HEK293 (cell line): ENCODE results near the gene PCBD2.

Source experiments
- CTCF ChIA-PET: fragments of 350-600 bp; formaldehyde crosslinking; extraction: SDS; loops from one replicate; lab custom pipeline; 2021; ENCODE audit warnings: antibody characterized with exemption; lab: Yijun Ruan, JAX
- POLR2A ChIA-PET: fragments of 300-600 bp; formaldehyde crosslinking; extraction: SDS; loops from one replicate; lab custom pipeline; 2020; ENCODE audit warnings: antibody characterized with exemption, inconsistent platforms; lab: Yijun Ruan, JAX
- H3K27ac ChIP-seq: fragments of 200-500 bp; sonication (Bioruptor generic); 2 replicates; pipeline ENCODE4 v1.5.1; 2014; ENCODE audit warnings: low read depth, low read length, control low read depth, inconsistent platforms; ENCODE audit errors: extremely low read depth
- H3K36me3 ChIP-seq, 2 experiments: fragments of 200-500 bp in 1 of 2; sonication (Bioruptor generic) in 1 of 2; 1 replicate in 1 of 2; 2 replicates in 1 of 2; pipeline ENCODE4 v1.5.1; 2014 to 2017; ENCODE audit warnings: inconsistent platforms in 2 of 2, low read length in 2 of 2; ENCODE audit not compliant: control insufficient read depth in 2 of 2, insufficient read depth in 1 of 2
- H3K4me1 ChIP-seq: fragments of 200-500 bp; sonication (Bioruptor generic); 2 replicates; pipeline ENCODE4 v1.5.1; 2014; ENCODE audit warnings: mild to moderate bottlenecking, low read length, inconsistent platforms; ENCODE audit not compliant: control insufficient read depth, insufficient read depth
- H3K4me3 ChIP-seq: 2 replicates; pipeline ENCODE4 v1.5.1; 2011; ENCODE audit warnings: low read depth, mild to moderate bottlenecking, control low read depth, low read length, moderate library complexity
- H3K9me3 ChIP-seq: fragments of 200-500 bp; sonication (Bioruptor generic); 2 replicates; pipeline ENCODE4 v1.5.1; 2014; ENCODE audit warnings: low read depth, low read length, inconsistent platforms; ENCODE audit not compliant: control insufficient read depth, insufficient read depth
- GLIS1 ChIP-seq: fragments of 450-650 bp; formaldehyde crosslinking; IDR thresholded peaks from 2 replicates; pipeline ENCODE4 v1.5.1; 2016; ENCODE audit warnings: missing biosample characterization, missing genetic modification characterization
- HOXC10 ChIP-seq: sonication (generic); formaldehyde crosslinking; IDR thresholded peaks from 2 replicates; pipeline ENCODE4 v1.8.1; 2023; ENCODE audit warnings: mild to moderate bottlenecking, missing genetic modification reagents
- HOXD13 ChIP-seq: sonication (generic); formaldehyde crosslinking; IDR thresholded peaks from 2 replicates; pipeline ENCODE4 v1.8.0; 2022; ENCODE audit warnings: missing genetic modification reagents, borderline replicate concordance
- KLF7 ChIP-seq: fragments of 450-650 bp; formaldehyde crosslinking; IDR thresholded peaks from 2 replicates; pipeline ENCODE4 v1.5.1; 2016; ENCODE audit warnings: missing biosample characterization, missing genetic modification characterization, borderline replicate concordance
- SP7 ChIP-seq: fragments of 450-650 bp; formaldehyde crosslinking; IDR thresholded peaks from 2 replicates; pipeline ENCODE4 v1.5.1; 2016; ENCODE audit warnings: missing biosample characterization, missing genetic modification characterization
- TRIM28 ChIP-seq: IDR thresholded peaks from 2 replicates; pipeline ENCODE4 v1.6.1; 2011; ENCODE audit warnings: low read length, control low read depth, borderline replicate concordance
- ZFP69B ChIP-seq: fragments of 450-650 bp; formaldehyde crosslinking; IDR thresholded peaks from 2 replicates; pipeline ENCODE4 v1.5.1; 2016; ENCODE audit warnings: missing biosample characterization, missing genetic modification characterization
- ZNF112 ChIP-seq: fragments of 450-650 bp; formaldehyde crosslinking; IDR thresholded peaks from 2 replicates; pipeline ENCODE4 v1.5.0; 2017; ENCODE audit warnings: missing biosample characterization, missing genetic modification characterization
- ZNF16 ChIP-seq: fragments of 450-650 bp; formaldehyde crosslinking; IDR thresholded peaks from 2 replicates; pipeline ENCODE4 v1.5.1; 2016; ENCODE audit warnings: low read depth, missing biosample characterization, missing genetic modification characterization
- ZNF174 ChIP-seq: fragments of 450-650 bp; formaldehyde crosslinking; IDR thresholded peaks from 2 replicates; pipeline ENCODE4 v1.5.0; 2017; ENCODE audit warnings: missing biosample characterization, mild to moderate bottlenecking, missing genetic modification characterization
- ZNF184 ChIP-seq: fragments of 450-650 bp; IDR thresholded peaks from 2 replicates; pipeline ENCODE4 v1.5.1; 2018; ENCODE audit warnings: missing biosample characterization, mild to moderate bottlenecking, missing genetic modification characterization
- ZNF354C ChIP-seq: fragments of 450-650 bp; formaldehyde crosslinking; IDR thresholded peaks from 2 replicates; pipeline ENCODE4 v1.5.1; 2016; ENCODE audit warnings: missing biosample characterization, missing genetic modification characterization, low read depth, borderline replicate concordance
- ZNF513 ChIP-seq: fragments of 450-650 bp; IDR thresholded peaks from 2 replicates; pipeline ENCODE4 v1.5.1; 2018; ENCODE audit warnings: missing biosample characterization, missing genetic modification characterization
- ZNF544 ChIP-seq: fragments of 450-650 bp; formaldehyde crosslinking; IDR thresholded peaks from 2 replicates; pipeline ENCODE4 v1.5.0; 2017; ENCODE audit warnings: missing biosample characterization, missing genetic modification characterization
- ZNF549 ChIP-seq: fragments of 450-650 bp; IDR thresholded peaks from 2 replicates; pipeline ENCODE4 v1.5.1; 2018; ENCODE audit warnings: missing biosample characterization, missing genetic modification characterization, mild to moderate bottlenecking, inconsistent platforms, moderate library complexity
- ZNF571 ChIP-seq: fragments of 450-650 bp; formaldehyde crosslinking; IDR thresholded peaks from 2 replicates; pipeline ENCODE4 v1.5.0; 2017; ENCODE audit warnings: missing biosample characterization, missing genetic modification characterization
- ZNF623 ChIP-seq: fragments of 450-650 bp; formaldehyde crosslinking; IDR thresholded peaks from 2 replicates; pipeline ENCODE4 v1.5.1; 2016; ENCODE audit warnings: missing biosample characterization, missing genetic modification characterization
- ZNF660 ChIP-seq: fragments of 450-650 bp; IDR thresholded peaks from 2 replicates; pipeline ENCODE4 v1.5.1; 2018; ENCODE audit warnings: missing biosample characterization, mild to moderate bottlenecking, missing genetic modification characterization
- ZNF664 ChIP-seq: fragments of 450-650 bp; formaldehyde crosslinking; IDR thresholded peaks from 2 replicates; pipeline ENCODE4 v1.5.1; 2016; ENCODE audit warnings: missing biosample characterization, missing genetic modification characterization
- ZNF677 ChIP-seq: fragments of 450-650 bp; IDR thresholded peaks from 2 replicates; pipeline ENCODE4 v1.5.0; 2018; ENCODE audit warnings: missing biosample characterization, mild to moderate bottlenecking, missing genetic modification characterization, moderate library complexity
- ZNF747 ChIP-seq: fragments of 450-650 bp; formaldehyde crosslinking; IDR thresholded peaks from 2 replicates; pipeline ENCODE4 v1.5.1; 2016; ENCODE audit warnings: missing biosample characterization, missing genetic modification characterization
- ZNF76 ChIP-seq: fragments of 450-650 bp; formaldehyde crosslinking; IDR thresholded peaks from 2 replicates; pipeline ENCODE4; 2016; ENCODE audit warnings: low read depth, missing biosample characterization, missing genetic modification characterization, borderline replicate concordance
- ZNF791 ChIP-seq: fragments of 450-650 bp; formaldehyde crosslinking; IDR thresholded peaks from 2 replicates; pipeline ENCODE4 v1.5.1; 2016; ENCODE audit warnings: missing biosample characterization, missing genetic modification characterization
- TF ChIP-seq, protein P1 (sequence below): fragments of 450-650 bp; formaldehyde crosslinking; IDR thresholded peaks from 2 replicates; pipeline ENCODE4 v1.5.1; 2016; ENCODE audit warnings: missing biosample characterization, missing genetic modification characterization
- TF ChIP-seq, protein P2 (sequence below): fragments of 450-650 bp; formaldehyde crosslinking; IDR thresholded peaks from 2 replicates; pipeline ENCODE4 v1.5.1; 2016; ENCODE audit warnings: missing biosample characterization, missing genetic modification characterization, low read depth
- TF ChIP-seq, protein P3 (sequence below): fragments of 450-650 bp; formaldehyde crosslinking; IDR thresholded peaks from 2 replicates; pipeline ENCODE4 v1.5.1; 2016; ENCODE audit warnings: missing biosample characterization, missing genetic modification characterization

The PCBD2 gene

DNA sequence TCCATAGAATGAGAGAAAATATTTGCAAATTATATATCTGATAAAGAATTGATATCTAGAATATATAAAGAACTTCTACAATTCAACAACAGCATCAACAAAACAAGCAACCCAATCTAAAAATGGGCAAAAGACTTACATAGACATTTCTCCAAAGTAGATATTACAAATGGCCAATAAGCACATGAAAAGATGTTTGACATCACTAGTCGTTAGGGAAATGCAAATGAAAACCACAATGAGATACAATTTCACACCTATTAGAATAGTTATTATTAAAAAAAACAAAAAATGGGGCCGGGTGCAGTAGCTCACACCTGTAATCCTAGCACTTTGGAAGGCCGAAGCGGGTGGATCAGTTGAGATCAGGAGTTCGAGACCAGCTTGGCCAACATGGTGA is 87.2 kb downstream of the PCBD2 start:
- no peak for TF ChIP-seq ZNF549 (tag by site-specific recombination)
- no peak for TF ChIP-seq ZFP69B
- TF ChIP-seq ZNF660 (tag by site-specific recombination): no peak
- TF ChIP-seq ZNF571 (tag by site-specific recombination): no peak
- TF ChIP-seq KLF7: no peak
- no peak for TF ChIP-seq ZNF747 (tag by site-specific recombination)
- TF ChIP-seq ZNF623 (tag by site-specific recombination): no peak
- Histone ChIP-seq H3K9me3 (no peaks in the 10 kb centered on the region), H3K36me3 (no peaks in the 10 kb centered on the region), H3K4me3 (no peak overlapping the region), H3K4me1 (no peaks in the 10 kb centered on the region), H3K27ac (no peak overlapping the region)
- POLR2A ChIA-PET: no interaction called here
- CTCF ChIA-PET: no interaction called here

- CTCF ChIA-PET: no interaction called here
Observed at GRCh38 chr5:134993161-134993560, 88.2 kb downstream of the PCBD2 start.

GRCh38 chr5:134994560-134995156 is 89.7 kb downstream of the PCBD2 start:
- no peaks in the 10 kb centered on the region for H3K9me3 ChIP-seq
- H3K4me3 ChIP-seq: no peak overlapping the region
- ChIA-PET CTCF (no interaction called here), POLR2A (no interaction called here)
- H3K27ac ChIP-seq: no peak overlapping the region
- no peaks in the 10 kb centered on the region for H3K36me3 ChIP-seq
- H3K4me1 ChIP-seq: no peaks in the 10 kb centered on the region
- TF ChIP-seq ZNF791 (tag by site-specific recombination) (0 out of 2 replicates have a peak, but pooled peaks have one; percentile 9), ZNF544 (tag by site-specific recombination) (no peak), SP7 (tag by site-specific recombination) (no peak), ZNF16 (tag by site-specific recombination) (no peak), ZNF184 (tag by site-specific recombination) (no peak)
- TF ChIP-seq, protein P1, sequence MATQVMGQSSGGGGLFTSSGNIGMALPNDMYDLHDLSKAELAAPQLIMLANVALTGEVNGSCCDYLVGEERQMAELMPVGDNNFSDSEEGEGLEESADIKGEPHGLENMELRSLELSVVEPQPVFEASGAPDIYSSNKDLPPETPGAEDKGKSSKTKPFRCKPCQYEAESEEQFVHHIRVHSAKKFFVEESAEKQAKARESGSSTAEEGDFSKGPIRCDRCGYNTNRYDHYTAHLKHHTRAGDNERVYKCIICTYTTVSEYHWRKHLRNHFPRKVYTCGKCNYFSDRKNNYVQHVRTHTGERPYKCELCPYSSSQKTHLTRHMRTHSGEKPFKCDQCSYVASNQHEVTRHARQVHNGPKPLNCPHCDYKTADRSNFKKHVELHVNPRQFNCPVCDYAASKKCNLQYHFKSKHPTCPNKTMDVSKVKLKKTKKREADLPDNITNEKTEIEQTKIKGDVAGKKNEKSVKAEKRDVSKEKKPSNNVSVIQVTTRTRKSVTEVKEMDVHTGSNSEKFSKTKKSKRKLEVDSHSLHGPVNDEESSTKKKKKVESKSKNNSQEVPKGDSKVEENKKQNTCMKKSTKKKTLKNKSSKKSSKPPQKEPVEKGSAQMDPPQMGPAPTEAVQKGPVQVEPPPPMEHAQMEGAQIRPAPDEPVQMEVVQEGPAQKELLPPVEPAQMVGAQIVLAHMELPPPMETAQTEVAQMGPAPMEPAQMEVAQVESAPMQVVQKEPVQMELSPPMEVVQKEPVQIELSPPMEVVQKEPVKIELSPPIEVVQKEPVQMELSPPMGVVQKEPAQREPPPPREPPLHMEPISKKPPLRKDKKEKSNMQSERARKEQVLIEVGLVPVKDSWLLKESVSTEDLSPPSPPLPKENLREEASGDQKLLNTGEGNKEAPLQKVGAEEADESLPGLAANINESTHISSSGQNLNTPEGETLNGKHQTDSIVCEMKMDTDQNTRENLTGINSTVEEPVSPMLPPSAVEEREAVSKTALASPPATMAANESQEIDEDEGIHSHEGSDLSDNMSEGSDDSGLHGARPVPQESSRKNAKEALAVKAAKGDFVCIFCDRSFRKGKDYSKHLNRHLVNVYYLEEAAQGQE (tag by site-specific recombination): no peak
- TF ChIP-seq, protein P2, sequence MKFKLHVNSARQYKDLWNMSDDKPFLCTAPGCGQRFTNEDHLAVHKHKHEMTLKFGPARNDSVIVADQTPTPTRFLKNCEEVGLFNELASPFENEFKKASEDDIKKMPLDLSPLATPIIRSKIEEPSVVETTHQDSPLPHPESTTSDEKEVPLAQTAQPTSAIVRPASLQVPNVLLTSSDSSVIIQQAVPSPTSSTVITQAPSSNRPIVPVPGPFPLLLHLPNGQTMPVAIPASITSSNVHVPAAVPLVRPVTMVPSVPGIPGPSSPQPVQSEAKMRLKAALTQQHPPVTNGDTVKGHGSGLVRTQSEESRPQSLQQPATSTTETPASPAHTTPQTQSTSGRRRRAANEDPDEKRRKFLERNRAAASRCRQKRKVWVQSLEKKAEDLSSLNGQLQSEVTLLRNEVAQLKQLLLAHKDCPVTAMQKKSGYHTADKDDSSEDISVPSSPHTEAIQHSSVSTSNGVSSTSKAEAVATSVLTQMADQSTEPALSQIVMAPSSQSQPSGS: no peak

More at GRCh38 chr5:134993161-134993560, 88.2 kb downstream of the PCBD2 start:
- no peak overlapping the region for H3K4me3 ChIP-seq
- no peak overlapping the region for H3K27ac ChIP-seq
- POLR2A ChIA-PET: no interaction called here
- TF ChIP-seq TRIM28 (no peak), ZNF664 (tag by site-specific recombination) (no peak), ZNF513 (no peak), ZNF747 (tag by site-specific recombination) (no peak), HOXD13 (CRISPR knock-in tag) (no peak), HOXC10 (CRISPR knock-in tag) (no peak), ZNF354C (tag by site-specific recombination) (no peak), ZNF677 (no peak), GLIS1 (tag by site-specific recombination) (no peak), ZNF76 (tag by site-specific recombination) (no peak), ZNF544 (tag by site-specific recombination) (no peak), ZNF174 (tag by site-specific recombination) (no peak), ZNF112 (no peak)
- TF ChIP-seq, protein P3, sequence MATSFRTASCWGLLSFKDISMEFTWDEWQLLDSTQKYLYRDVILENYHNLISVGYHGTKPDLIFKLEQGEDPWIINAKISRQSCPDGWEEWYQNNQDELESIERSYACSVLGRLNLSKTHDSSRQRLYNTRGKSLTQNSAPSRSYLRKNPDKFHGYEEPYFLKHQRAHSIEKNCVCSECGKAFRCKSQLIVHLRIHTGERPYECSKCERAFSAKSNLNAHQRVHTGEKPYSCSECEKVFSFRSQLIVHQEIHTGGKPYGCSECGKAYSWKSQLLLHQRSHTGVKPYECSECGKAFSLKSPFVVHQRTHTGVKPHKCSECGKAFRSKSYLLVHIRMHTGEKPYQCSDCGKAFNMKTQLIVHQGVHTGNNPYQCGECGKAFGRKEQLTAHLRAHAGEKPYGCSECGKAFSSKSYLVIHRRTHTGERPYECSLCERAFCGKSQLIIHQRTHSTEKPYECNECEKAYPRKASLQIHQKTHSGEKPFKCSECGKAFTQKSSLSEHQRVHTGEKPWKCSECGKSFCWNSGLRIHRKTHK (tag by site-specific recombination): no peak
- TF ChIP-seq, all 188 proteins: peak for 0
- Histone ChIP-seq H3K4me1 (no peaks in the 10 kb centered on the region), H3K36me3 (no peaks in the 10 kb centered on the region), H3K9me3 (no peaks in the 10 kb centered on the region)
